ENCODE measurements around the gene NOX5. TPM values are rescaled to one million over a fixed set of nuclear protein-coding genes. Genes with fewer than 3 reads are reported as not detected.

Gene NOX5
- total and polyA plus RNA-seq, 10 of the 15 experiments (the other 5 are each of a cell fraction or from before 2014, with no cell fraction given): not detected

GRCh38 chr15:69092159-69092558 lies 77.7 kb downstream of the NOX5 start:
- ATAC-seq: peak; percentile 72
- no peak for FAIRE-seq
- no TSS peak for BruUV-seq (replicated peaks)
- 36% methylated on average over 7 of the region's 7 CpGs for WGBS (ENCODE audit: insufficient coverage, insufficient replicate concordance, low lambda C conversion rate, missing lambda C conversion rate)
- Histone ChIP-seq H3K27me3 (replicated peaks in 1 of 2; ENCODE audit: control insufficient read depth in 2 of 2, insufficient read depth in 2 of 2, low read length in 1 of 2) (no peaks in the 10 kb centered on the region; a peak in 1 of 4 replicates), H3K9me3 (replicated peaks; ENCODE audit: control insufficient read depth, insufficient read depth, low read length) (no peaks in the 10 kb centered on the region), H3K9ac (ENCODE audit: control insufficient read depth, insufficient read depth, low read length) (no peak overlapping the region), H3K27ac (ENCODE audit: control insufficient read depth, insufficient read depth) (no peak overlapping the region), H3K79me2 (ENCODE audit: control insufficient read depth, insufficient read depth, low read length) (no peaks in the 10 kb centered on the region), H3K4me2 (ENCODE audit: control insufficient read depth, insufficient read depth) (no peak overlapping the region), H4K20me1 (ENCODE audit: control insufficient read depth, insufficient read depth) (no peaks in the 10 kb centered on the region), H3K4me3 (no peak overlapping the region), H2AFZ (ENCODE audit: control insufficient read depth, low read depth, low read length) (no peak overlapping the region), H3K4me1 (ENCODE audit: control insufficient read depth, insufficient read depth, low read length) (no peaks in the 10 kb centered on the region), H3K36me3 (ENCODE audit: control insufficient read depth in 2 of 2, insufficient read depth in 2 of 2, low read length in 1 of 2) (no peaks in the 10 kb centered on the region)
- RAD21 ChIA-PET (ENCODE audit: unreplicated experiment): no interaction called here
- POLR2A ChIA-PET: no interaction called here
- CTCF ChIA-PET: no interaction called here
- no peak for DNase-seq (ENCODE audit: low read depth, low spot score)
- SMC1A ChIA-PET (ENCODE audit: uncharacterized antibody, unreplicated experiment): interaction anchor here (0.6 kb wide), 1 partner anchor 1675 kb away, joined by 4 read pairs; no protein-coding TSS in a partner anchor
- in situ Hi-C loops (cut with MboI) (no loop called here), intact Hi-C loops (cut with micrococcal nuclease; ENCODE audit: unreplicated experiment) (no loop called here)
- TF ChIP-seq ZBTB11 (CRISPR knock-in tag; IDR thresholded peaks at IDR 0.05): no peak
- no peak for TF ChIP-seq CEBPZ (IDR thresholded peaks at IDR 0.05; ENCODE audit: low read depth, low read length)
- no peak for TF ChIP-seq E2F8 (IDR thresholded peaks at IDR 0.05; ENCODE audit: low read depth, partially characterized antibody)
- no peak for TF ChIP-seq BRCA1 (IDR thresholded peaks at IDR 0.05; ENCODE audit: low read depth, low read length)
- TF ChIP-seq POLR2A (IDR thresholded peaks at IDR 0.05; ENCODE audit: low read depth, low read length): no peak
- TF ChIP-seq CEBPB (IDR thresholded peaks at IDR 0.05; ENCODE audit: borderline replicate concordance in 1 of 2, low read depth in 2 of 2, low read length in 2 of 2): no peak
- no peak for TF ChIP-seq BCL3 (IDR thresholded peaks at IDR 0.05; ENCODE audit: borderline replicate concordance, insufficient read depth, low read depth, low read length, poor library complexity, severe bottlenecking)
- TF ChIP-seq ZSCAN29 (IDR thresholded peaks at IDR 0.05): no peak
- no peak for TF ChIP-seq SUZ12 (IDR thresholded peaks at IDR 0.05; ENCODE audit: unreplicated experiment)
- no peak for TF ChIP-seq SIN3A (IDR thresholded peaks at IDR 0.05; ENCODE audit: low read depth, low read length)
- TF ChIP-seq TCF12 (IDR thresholded peaks at IDR 0.05; ENCODE audit: low read depth, low read length): no peak
- no peak for TF ChIP-seq LARP7 (IDR thresholded peaks at IDR 0.05)
- TF ChIP-seq ATF3 (IDR thresholded peaks at IDR 0.05; ENCODE audit: borderline replicate concordance, extremely low read depth, low read depth, low read length): no peak
- no peak for TF ChIP-seq JUNB (IDR thresholded peaks at IDR 0.05)
